ENCODE measurements around the gene NLRP8. TPM values are rescaled to one million over a fixed set of nuclear protein-coding genes. Genes with fewer than 3 reads are reported as not detected.
A peak's percentile ranks its signal among the peaks of the same experiment; 100 is the strongest.

The NLRP8 gene
- total RNA-seq, 1 donor from 2014 or later = not detected

DNA sequence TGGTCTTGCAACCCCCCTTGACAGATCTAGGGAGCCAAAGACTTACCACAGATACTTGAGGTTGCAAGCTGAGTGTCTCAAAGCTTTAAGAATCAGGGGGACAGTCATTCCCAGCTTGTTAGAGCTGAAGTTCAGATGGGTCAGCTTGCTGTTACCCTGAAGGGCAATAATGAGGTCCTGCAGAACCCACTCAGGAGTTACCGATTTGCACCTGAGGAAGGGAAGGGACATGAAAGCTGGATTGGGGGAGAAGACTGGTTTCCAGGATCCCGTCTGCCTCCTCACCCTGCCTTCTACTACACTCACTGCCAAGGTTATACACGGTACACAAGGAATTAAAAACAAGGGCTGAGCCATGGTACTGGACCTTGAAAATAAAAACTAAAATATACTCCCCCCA lies 39.9 kb upstream of the NLRP8 start:
- intact Hi-C loops (cut with DNase I) = no loop called here
- H3K27ac ChIP-seq = no peak overlapping the region
- DNase-seq (ENCODE audit: extremely low spot score in 2 of 2) = peak in 1 of 2 donors; percentile 72
- H3K36me3 ChIP-seq = no peaks in the 10 kb centered on the region
- TF ChIP-seq, protein P1, sequence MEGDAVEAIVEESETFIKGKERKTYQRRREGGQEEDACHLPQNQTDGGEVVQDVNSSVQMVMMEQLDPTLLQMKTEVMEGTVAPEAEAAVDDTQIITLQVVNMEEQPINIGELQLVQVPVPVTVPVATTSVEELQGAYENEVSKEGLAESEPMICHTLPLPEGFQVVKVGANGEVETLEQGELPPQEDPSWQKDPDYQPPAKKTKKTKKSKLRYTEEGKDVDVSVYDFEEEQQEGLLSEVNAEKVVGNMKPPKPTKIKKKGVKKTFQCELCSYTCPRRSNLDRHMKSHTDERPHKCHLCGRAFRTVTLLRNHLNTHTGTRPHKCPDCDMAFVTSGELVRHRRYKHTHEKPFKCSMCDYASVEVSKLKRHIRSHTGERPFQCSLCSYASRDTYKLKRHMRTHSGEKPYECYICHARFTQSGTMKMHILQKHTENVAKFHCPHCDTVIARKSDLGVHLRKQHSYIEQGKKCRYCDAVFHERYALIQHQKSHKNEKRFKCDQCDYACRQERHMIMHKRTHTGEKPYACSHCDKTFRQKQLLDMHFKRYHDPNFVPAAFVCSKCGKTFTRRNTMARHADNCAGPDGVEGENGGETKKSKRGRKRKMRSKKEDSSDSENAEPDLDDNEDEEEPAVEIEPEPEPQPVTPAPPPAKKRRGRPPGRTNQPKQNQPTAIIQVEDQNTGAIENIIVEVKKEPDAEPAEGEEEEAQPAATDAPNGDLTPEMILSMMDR (IDR thresholded peaks at IDR 0.05) = no peak
- TF ChIP-seq POLR2AphosphoS5 (IDR thresholded peaks at IDR 0.05; ENCODE audit: insufficient read depth in 1 of 2, low read depth in 1 of 2) (no peak), POLR2A (IDR thresholded peaks at IDR 0.05) (no peak)
- H3K9me3 ChIP-seq = no peaks in the 10 kb centered on the region
- H3K27me3 ChIP-seq = no peaks in the 10 kb centered on the region
- H3K4me3 ChIP-seq = no peak overlapping the region
- no peaks in the 10 kb centered on the region for H3K4me1 ChIP-seq

DNA sequence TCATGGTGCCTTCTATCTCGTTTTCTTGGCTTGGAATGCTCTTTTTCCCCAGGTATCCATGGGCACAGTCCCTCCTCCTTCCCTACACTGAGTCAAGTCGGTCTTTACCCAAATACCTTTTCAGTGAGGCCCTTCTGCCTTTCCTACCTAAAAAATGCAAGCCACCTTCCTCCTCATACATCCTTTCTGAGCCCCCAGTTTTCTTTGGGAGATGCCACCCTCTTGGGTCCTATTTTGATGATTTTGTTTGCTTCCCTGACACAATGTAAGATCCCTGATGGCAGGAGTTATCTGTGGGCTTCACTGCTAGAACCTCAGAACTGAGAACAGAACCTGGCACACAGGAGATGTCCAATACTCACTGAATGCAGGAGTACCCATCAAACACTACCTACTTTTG lies 37.8 kb upstream of the NLRP8 start:
- Histone ChIP-seq H3K9me3 (no peaks in the 10 kb centered on the region), H3K4me3 (no peak overlapping the region), H3K4me1 (no peaks in the 10 kb centered on the region), H3K36me3 (no peaks in the 10 kb centered on the region), H3K27me3 (no peaks in the 10 kb centered on the region), H3K27ac (no peak overlapping the region)
- TF ChIP-seq, protein P1 (IDR thresholded peaks at IDR 0.05) = no peak
- TF ChIP-seq POLR2A (IDR thresholded peaks at IDR 0.05) (no peak), POLR2AphosphoS5 (IDR thresholded peaks at IDR 0.05; ENCODE audit: insufficient read depth in 1 of 2, low read depth in 1 of 2) (no peak)
- intact Hi-C loops (cut with DNase I) = no loop called here
- peak in 1 of 2 donors; percentile 85 for DNase-seq (ENCODE audit: extremely low spot score in 2 of 2)

DNA sequence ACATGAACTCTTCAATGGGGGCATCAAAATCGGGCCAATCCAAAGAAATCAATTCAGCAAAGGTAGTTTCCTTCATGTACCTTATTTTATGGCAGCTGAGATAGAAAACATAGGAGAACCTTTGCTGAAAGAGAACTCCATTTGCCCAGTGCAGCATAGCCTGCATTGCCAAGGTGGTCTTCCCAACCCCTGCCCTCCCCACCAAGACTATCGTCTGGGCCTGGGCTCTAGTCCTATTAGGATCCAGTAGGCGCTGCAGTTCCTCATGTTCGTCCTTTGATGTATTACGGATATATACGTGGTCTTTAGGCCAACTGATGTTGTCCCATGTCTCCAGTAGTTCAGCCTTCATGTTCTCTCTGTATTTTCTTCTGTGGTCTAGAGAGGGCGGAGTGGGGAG lies 34.7 kb upstream of the NLRP8 start:
- intact Hi-C loops (cut with DNase I) = no loop called here
- Histone ChIP-seq H3K27ac (no peak overlapping the region), H3K9me3 (no peaks in the 10 kb centered on the region), H3K36me3 (no peaks in the 10 kb centered on the region), H3K4me3 (no peak overlapping the region), H3K27me3 (no peaks in the 10 kb centered on the region), H3K4me1 (no peaks in the 10 kb centered on the region)
- no peak for TF ChIP-seq POLR2AphosphoS5 (IDR thresholded peaks at IDR 0.05; ENCODE audit: insufficient read depth in 1 of 2, low read depth in 1 of 2)
- TF ChIP-seq, protein P1 (IDR thresholded peaks at IDR 0.05) = no peak
- TF ChIP-seq POLR2A (IDR thresholded peaks at IDR 0.05) = no peak
- DNase-seq (ENCODE audit: extremely low spot score in 2 of 2) = peak in 1 of 2 donors; percentile 31

DNA sequence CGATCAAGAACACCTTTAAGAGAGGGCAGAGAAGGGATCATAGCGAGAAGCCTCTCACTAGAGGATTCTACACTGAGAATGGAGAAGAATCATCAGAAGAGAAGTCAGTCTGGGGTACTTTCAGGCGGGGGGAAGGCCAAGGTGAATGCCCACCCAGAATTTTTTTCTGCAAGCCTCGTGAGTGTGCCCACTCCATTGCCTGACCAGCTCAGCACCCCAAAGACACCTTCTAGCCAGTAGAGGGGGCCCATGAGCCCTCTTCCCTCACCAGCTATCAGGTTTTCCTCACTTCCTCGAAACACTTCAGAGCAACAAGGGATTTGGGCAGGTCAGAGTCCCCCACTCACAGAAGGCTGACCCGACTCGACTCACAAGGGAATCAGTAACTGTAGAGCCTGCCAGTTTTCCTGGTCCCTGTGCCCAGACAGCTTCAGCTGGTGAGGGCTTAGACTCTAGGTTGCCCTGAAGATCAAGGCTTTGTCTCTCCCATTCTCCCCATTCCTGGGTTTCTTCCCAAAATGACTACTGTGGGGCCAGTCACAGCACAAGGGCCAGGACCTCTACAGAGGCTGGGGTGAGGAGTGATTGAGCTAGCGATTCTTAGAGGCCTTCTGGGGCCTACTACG lies 33.9 kb upstream of the NLRP8 start:
- DNase-seq (ENCODE audit: extremely low spot score in 2 of 2) = peak; percentile 34 to 49
- H3K36me3 ChIP-seq = no peaks in the 10 kb centered on the region
- H3K4me1 ChIP-seq = no peaks in the 10 kb centered on the region
- intact Hi-C loops (cut with DNase I) = no loop called here
- H3K4me3 ChIP-seq = no peak overlapping the region
- no peaks in the 10 kb centered on the region for H3K9me3 ChIP-seq
- no peak for TF ChIP-seq POLR2AphosphoS5 (IDR thresholded peaks at IDR 0.05; ENCODE audit: insufficient read depth in 1 of 2, low read depth in 1 of 2)
- no peak overlapping the region for H3K27ac ChIP-seq
- H3K27me3 ChIP-seq = no peaks in the 10 kb centered on the region

DNA sequence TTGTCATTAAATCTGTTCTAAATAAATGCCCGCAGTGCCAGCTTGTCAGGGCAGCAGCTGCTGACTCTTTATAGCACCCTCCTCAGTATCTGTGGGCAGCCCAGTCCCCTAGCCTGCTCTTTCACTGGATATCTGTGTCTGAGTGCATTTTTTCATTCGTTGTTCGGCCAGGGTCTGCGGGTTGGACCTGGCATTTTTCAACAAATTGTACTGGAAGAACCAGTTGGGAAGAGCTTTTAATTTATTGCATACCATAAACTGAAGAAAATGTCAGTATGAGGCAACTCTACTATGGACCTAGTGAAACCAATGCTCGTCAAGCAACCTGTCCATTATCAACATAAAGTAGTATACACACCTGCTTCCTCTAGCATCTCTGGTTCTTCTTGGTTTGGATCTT lies 24.1 kb upstream of the NLRP8 start:
- DNase-seq (ENCODE audit: extremely low spot score in 2 of 2) = peak in 1 of 2 donors; percentile 12
- TF ChIP-seq, protein P1 (IDR thresholded peaks at IDR 0.05) = no peak
- TF ChIP-seq POLR2AphosphoS5 (IDR thresholded peaks at IDR 0.05; ENCODE audit: insufficient read depth in 1 of 2, low read depth in 1 of 2) = no peak
- TF ChIP-seq POLR2A (IDR thresholded peaks at IDR 0.05) = no peak
- no peak overlapping the region for H3K4me3 ChIP-seq
- intact Hi-C loops (cut with DNase I) = no loop called here
- H3K27ac ChIP-seq = no peak overlapping the region
- no peaks in the 10 kb centered on the region for H3K4me1 ChIP-seq
- H3K36me3 ChIP-seq = no peaks in the 10 kb centered on the region
- H3K27me3 ChIP-seq = no peaks in the 10 kb centered on the region
- H3K9me3 ChIP-seq = no peaks in the 10 kb centered on the region

Data from vagina (tissue), 2 donors.